ENCODE results near the gene NUMB. TPM values are rescaled to one million over a fixed set of nuclear protein-coding genes. Genes with fewer than 3 reads are reported as not detected.

The NUMB gene
- total RNA-seq (2014; rRNA removed; shearing (Covaris generic)) = 13.1 and 14.2 TPM in 2 replicates

GRCh38 chr14:73458183-73458976 lies at the start of gene NUMB:
Gene NUMB, minus strand, starts transcription at chr14:73458546. Its CDS starts 102,795 bp downstream, at chr14:73355751.

DNA sequence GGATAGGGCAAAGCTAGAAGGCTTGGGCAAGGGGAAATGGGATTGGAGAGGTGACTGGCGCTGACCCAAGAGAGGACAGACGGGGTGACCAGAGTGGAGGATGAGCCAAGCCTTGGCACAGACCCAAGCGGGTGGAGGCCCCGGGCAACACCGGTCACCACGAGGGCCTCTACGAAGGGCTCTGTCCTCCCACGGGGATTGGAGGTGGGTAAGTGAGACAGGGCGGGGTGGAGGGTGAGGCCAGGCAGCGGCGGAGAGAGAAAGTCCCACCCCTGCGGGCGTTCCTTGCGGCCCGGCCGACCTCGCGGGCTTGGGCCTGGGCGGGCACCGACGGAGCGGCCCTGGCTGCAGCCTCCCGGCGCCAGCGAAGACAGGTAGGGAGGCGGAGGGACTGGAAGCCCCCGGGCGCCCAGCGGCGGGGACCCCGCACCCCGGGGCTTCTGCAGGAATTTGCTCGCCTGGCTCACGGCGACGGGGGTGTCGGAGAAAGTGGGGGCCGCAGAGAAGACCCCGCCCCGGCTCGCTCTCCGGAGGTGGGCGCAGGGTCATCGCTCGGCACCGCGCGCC lies 221.0 kb downstream of the NUMB start, which contains the start of gene PAPLN:
Gene PAPLN (plus strand): TSS at position 288 of the 567 bp plus-strand sequence. CDS start 2,273 bp downstream, outside the sequence.

Small RNAs within 50 kb of the gene (small RNA-seq; reads per million reads assigned to genes)
- gene RNU6-419P = not detected

Other genes starting within 250 kb of the NUMB start
- gene PAPLN, start 221.0 kb downstream of the NUMB start, total RNA-seq (2014; rRNA removed; shearing (Covaris generic)) = 4.2 and 4.4 TPM in 2 replicates
- 18.6 and 18.7 TPM in 2 replicates for gene RIOX1, start 32.4 kb upstream of the NUMB start, total RNA-seq (2014; rRNA removed; shearing (Covaris generic))
- gene ACOT1, start 78.6 kb upstream of the NUMB start, total RNA-seq (2014; rRNA removed; shearing (Covaris generic)) = 0.74 and 2.1 TPM in 2 replicates
- gene HEATR4, start 100.4 kb upstream of the NUMB start, total RNA-seq (2014; rRNA removed; shearing (Covaris generic)) = not detected in 2 replicates
- 20.0 and 20.6 TPM in 2 replicates for gene ACOT2, start 110.7 kb upstream of the NUMB start, total RNA-seq (2014; rRNA removed; shearing (Covaris generic))
- not detected in 2 replicates for gene ACOT4, start 133.3 kb upstream of the NUMB start, total RNA-seq (2014; rRNA removed; shearing (Covaris generic))
- not detected in 2 replicates for gene ACOT6, start 154.0 kb upstream of the NUMB start, total RNA-seq (2014; rRNA removed; shearing (Covaris generic))
- gene DNAL1, start 186.4 kb upstream of the NUMB start, total RNA-seq (2014; rRNA removed; shearing (Covaris generic)) = 2.7 and 5.4 TPM in 2 replicates

All from A375 (cell line).